Measurements from ENCODE around the gene PPP1R3G. TPM values are rescaled to one million over a fixed set of nuclear protein-coding genes. Genes with fewer than 3 reads are reported as not detected.

Gene PPP1R3G
- total RNA-seq, 1 experiment from 2014 or later: 0.17 TPM

GRCh38 chr6:5125152-5126006 lies 40.2 kb downstream of the PPP1R3G start:
- H3K36me3 ChIP-seq (replicated peaks; ENCODE audit: control insufficient read depth, insufficient read depth, low read length): no peaks in the 10 kb centered on the region
- no peak overlapping the region for H3K4me3 ChIP-seq (ENCODE audit: insufficient read depth, low read depth, low read length)
- DNase-seq: no peak
- H3K27me3 ChIP-seq (ENCODE audit: control insufficient read depth, insufficient read depth, low read length): no peaks in the 10 kb centered on the region

GRCh38 chr6:5126214-5126613 lies 41.1 kb downstream of the PPP1R3G start:
- Histone ChIP-seq H3K4me3 (ENCODE audit: insufficient read depth, low read depth, low read length) (no peak overlapping the region), H3K36me3 (replicated peaks; ENCODE audit: control insufficient read depth, insufficient read depth, low read length) (no peaks in the 10 kb centered on the region)
- peak; percentile 50 for DNase-seq

GRCh38 chr6:5127106-5127687 lies 42.1 kb downstream of the PPP1R3G start:
- H3K4me3 ChIP-seq (ENCODE audit: insufficient read depth, low read depth, low read length): no peak overlapping the region
- H3K27me3 ChIP-seq (ENCODE audit: control insufficient read depth, insufficient read depth, low read length): no peaks in the 10 kb centered on the region
- no peaks in the 10 kb centered on the region for H3K36me3 ChIP-seq (replicated peaks; ENCODE audit: control insufficient read depth, insufficient read depth, low read length)
- DNase-seq: no peak

More at GRCh38 chr6:5126214-5126613, 41.1 kb downstream of the PPP1R3G start:
- no peaks in the 10 kb centered on the region for H3K27me3 ChIP-seq (ENCODE audit: control insufficient read depth, insufficient read depth, low read length)

GRCh38 chr6:5128351-5128750 lies 43.2 kb downstream of the PPP1R3G start:
- Histone ChIP-seq H3K27me3 (ENCODE audit: control insufficient read depth, insufficient read depth, low read length) (no peaks in the 10 kb centered on the region), H3K4me3 (ENCODE audit: insufficient read depth, low read depth, low read length) (no peak overlapping the region), H3K36me3 (replicated peaks; ENCODE audit: control insufficient read depth, insufficient read depth, low read length) (no peaks in the 10 kb centered on the region)
- no peak for DNase-seq

GRCh38 chr6:5130135-5130866 lies 45.2 kb downstream of the PPP1R3G start:
- Histone ChIP-seq H3K4me3 (ENCODE audit: insufficient read depth, low read depth, low read length) (no peak overlapping the region), H3K27me3 (ENCODE audit: control insufficient read depth, insufficient read depth, low read length) (no peaks in the 10 kb centered on the region), H3K36me3 (replicated peaks; ENCODE audit: control insufficient read depth, insufficient read depth, low read length) (no peaks in the 10 kb centered on the region)
- no peak for DNase-seq

- Histone ChIP-seq H3K36me3 (replicated peaks; ENCODE audit: control insufficient read depth, insufficient read depth, low read length) (no peaks in the 10 kb centered on the region), H3K4me3 (ENCODE audit: insufficient read depth, low read depth, low read length) (no peak overlapping the region), H3K27me3 (ENCODE audit: control insufficient read depth, insufficient read depth, low read length) (no peaks in the 10 kb centered on the region)
- peak; percentile 61 for DNase-seq
Observed at GRCh38 chr6:5132731-5133130, 47.6 kb downstream of the PPP1R3G start.

- no peaks in the 10 kb centered on the region for H3K36me3 ChIP-seq (replicated peaks; ENCODE audit: control insufficient read depth, insufficient read depth, low read length)
- no peak overlapping the region for H3K4me3 ChIP-seq (ENCODE audit: insufficient read depth, low read depth, low read length)
- H3K27me3 ChIP-seq (ENCODE audit: control insufficient read depth, insufficient read depth, low read length): no peaks in the 10 kb centered on the region
- DNase-seq: no peak
Observed at GRCh38 chr6:5133943-5134342, 48.8 kb downstream of the PPP1R3G start.

- Histone ChIP-seq H3K27me3 (ENCODE audit: control insufficient read depth, insufficient read depth, low read length) (no peaks in the 10 kb centered on the region), H3K4me3 (ENCODE audit: insufficient read depth, low read depth, low read length) (no peak overlapping the region), H3K36me3 (replicated peaks; ENCODE audit: control insufficient read depth, insufficient read depth, low read length) (no peaks in the 10 kb centered on the region)
- peak; percentile 67 for DNase-seq
Observed at GRCh38 chr6:5135788-5136376, 50.7 kb downstream of the PPP1R3G start.

- Histone ChIP-seq H3K27me3 (ENCODE audit: control insufficient read depth, insufficient read depth, low read length) (no peaks in the 10 kb centered on the region), H3K36me3 (replicated peaks; ENCODE audit: control insufficient read depth, insufficient read depth, low read length) (no peaks in the 10 kb centered on the region)
- no peak for DNase-seq
Observed at GRCh38 chr6:5136851-5137250, 51.7 kb downstream of the PPP1R3G start.

More at GRCh38 chr6:5136851-5137250, 51.7 kb downstream of the PPP1R3G start:
- no peak overlapping the region for H3K4me3 ChIP-seq (ENCODE audit: insufficient read depth, low read depth, low read length)

Other genes starting within 250 kb of the PPP1R3G start
- 13.5 and 22.2 TPM in 2 replicates for gene RPP40, start 81.3 kb upstream of the PPP1R3G start, total RNA-seq (2014; rRNA removed; shearing (Covaris generic))
- 45.6 and 49.5 TPM in 2 replicates for gene LYRM4, start 175.6 kb downstream of the PPP1R3G start, total RNA-seq (2014; rRNA removed; shearing (Covaris generic))
- 21.2 and 27.1 TPM in 2 replicates for gene FARS2, start 176.2 kb downstream of the PPP1R3G start, total RNA-seq (2014; rRNA removed; shearing (Covaris generic))